Heart left ventricle (tissue), 16 donors: Measurements from ENCODE around the gene LCP2. TPM values are rescaled to one million over a fixed set of nuclear protein-coding genes. Genes with fewer than 3 reads are reported as not detected.

Source experiments
- ATAC-seq, 4 donors: fragments of 200-7000 bp; cut with Tn5 transposase; one replicate each; pipeline ENCODE4 v1.9.1; 2020 to 2022; ENCODE audit warnings: moderate library complexity in 4 of 4, mild to moderate bottlenecking in 3 of 4, moderate number of reproducible peaks in 1 of 4
- DNase-seq, 5 donors: peaks; one replicate each; pipeline ENCODE4 v3.0.0-alpha.2; 2020
- H3K27ac ChIP-seq, 12 donors: fragments of 200-600 bp; sonication (generic) in 4 of 12; one replicate each; pipeline versions ENCODE4 v1.5.0 to v1.8.0; 2016 to 2022; ENCODE audit warnings: mild to moderate bottlenecking in 2 of 12
- H3K27me3 ChIP-seq, 9 donors: fragments of 200-600 bp; sonication (generic) in 2 of 9; one replicate each; pipeline versions ENCODE4 v1.5.1 to v1.8.0; 2016 to 2022; ENCODE audit warnings: mild to moderate bottlenecking in 3 of 9
- H3K36me3 ChIP-seq, 9 donors: fragments of 200-600 bp; sonication (generic) in 2 of 9; one replicate each; pipeline versions ENCODE4 v1.5.0 to v1.8.0; 2018 to 2022; ENCODE audit warnings: mild to moderate bottlenecking in 2 of 9
- H3K4me1 ChIP-seq, 12 donors: fragments of 200-600 bp; sonication (generic) in 4 of 12; one replicate each; pipeline versions ENCODE4 v1.5.0 to v1.8.0; 2016 to 2022; ENCODE audit warnings: mild to moderate bottlenecking in 3 of 12
- H3K4me3 ChIP-seq, 12 donors: fragments of 200-600 bp; sonication (generic) in 4 of 12; one replicate each; pipeline versions ENCODE4 v1.5.0 to v1.8.0; 2017 to 2022; ENCODE audit warnings: mild to moderate bottlenecking in 9 of 12, moderate library complexity in 4 of 12
- H3K9me3 ChIP-seq, 12 donors: fragments of 200-600 bp; sonication (generic) in 4 of 12; one replicate each; pipeline versions ENCODE4 v1.5.0 to v1.8.0; 2016 to 2022; ENCODE audit warnings: mild to moderate bottlenecking in 1 of 12
- CTCF ChIP-seq, 12 donors: fragments of 200-600 bp; sonication (generic) in 4 of 12; IDR thresholded peaks; one replicate each; pipeline versions ENCODE4 v1.5.0 to v1.8.0; 2018 to 2022; ENCODE audit warnings: antibody characterized with exemption in 12 of 12, mild to moderate bottlenecking in 5 of 12
- POLR2A ChIP-seq, 2 donors: fragments of 450-650 bp; IDR thresholded peaks; one replicate each; pipeline ENCODE4 v1.6.1; 2017; ENCODE audit warnings: antibody characterized with exemption in 2 of 2, mild to moderate bottlenecking in 2 of 2, moderate library complexity in 2 of 2
- WGBS, 4 donors: extraction: QIAGEN DNeasy Blood & Tissue Kit in 2 of 4; methylation state at CpG; one replicate each; pipeline versions ENCODE4 v1.1.5 to v1.1.7; 2013 to 2018; 5-methylcytosine and 5-hydroxymethylcytosine counted together
- intact Hi-C, 10 donors: fragments of 100-400 bp; cut with DNase I; formaldehyde crosslinking; loops; one replicate each; pipeline versions ENCODE4 v1.11.1 to v1.14.2; 2022
- polyA plus RNA-seq, 2 donors: library from polyadenylated mRNA; stranded (reverse); fragments of 200-250 nt; gene quantifications; one replicate each; pipeline ENCODE4 v1.2.3, GENCODE V29; 2013
- total RNA-seq, 9 donors: library from RNA; depleted of rRNA in 2 of 9; stranded (reverse); fragments of >200 nt in 2 of 9; fragmentation: NEBNext Ultra II Directional in 3 of 9; extraction: Animal tissue kit (Norgen Biotek cat#: 25700) in 3 of 9; gene quantifications; one replicate each; pipeline versions ENCODE4 v1.1.0 to v1.2.4, GENCODE V29; 2016 to 2023
- donor health status: ischemic (EF 13 %, LVEDD 7.1; RV severe dilation, severe dysfunction).
- donor health status: healthy with polysubstance abuse.
- donor health status: DM: no; HTN: yes; CAD: no.
- donor health status: DM: no; HTN: no; CAD: no.
- donor health status: ischemic (EF 25% LVEDD 6.9; RV normal size, moderate dysfunction).
- donor health status: ischemic (EF 25% LVEDD 5.7; RV mildly dilated, moderate dysfunction).
- donor health status: healthy.
- donor health status: DM: yes; HTN: yes; CAD: no.
- donor health status: ischemic (EF 35%, LVEDD 5.7; RV mildly dilated, moderate dysfunction).
- donor health status: nonischemic (EF 11% LVEDD 7.7; RV severe dilation, severe dysfunction).
- donor health status: DM: yes; HTN: yes; CAD: no.
- donor health status: PGD.
- donor health status: ischemic (EF 29% LVEDD 5.4; RV normal size, mild dysfunction).
- donor health status: nonischemic (EF 23%, LVEDD 6.1; RV moderate dilation, normal function).

The LCP2 gene
- total and polyA plus RNA-seq, 11 donors: 2.2 to 73.7 (median 4.6) TPM

- WGBS, 4 donors: 60 to 74% (median 68%) methylated on average over 3 of the region's 3 CpGs
- DNase-seq (no peak), ATAC-seq (no peak)
- Histone ChIP-seq H3K9me3 (no peaks in the 10 kb centered on the region), H3K4me1 (no peaks in the 10 kb centered on the region), H3K4me3 (no peak overlapping the region), H3K36me3 (no peaks in the 10 kb centered on the region), H3K27me3 (no peaks in the 10 kb centered on the region), H3K27ac (no peak overlapping the region)
- TF ChIP-seq CTCF (IDR thresholded peaks at IDR 0.05): no peak
- TF ChIP-seq POLR2A (IDR thresholded peaks at IDR 0.05): no peak
- intact Hi-C loops: no loop called here
Measured at GRCh38 chr5:170235876-170236864, 61.4 kb downstream of the LCP2 start.

GRCh38 chr5:170233358-170233892 is 64.2 kb downstream of the LCP2 start:
- DNase-seq (no peak), ATAC-seq (no peak)
- H3K4me1 ChIP-seq: no peaks in the 10 kb centered on the region
- no peak overlapping the region for H3K27ac ChIP-seq
- no peaks in the 10 kb centered on the region for H3K27me3 ChIP-seq
- H3K9me3 ChIP-seq: no peaks in the 10 kb centered on the region
- H3K36me3 ChIP-seq: no peaks in the 10 kb centered on the region
- intact Hi-C loops: loop anchor here in 1 of 10 donors (5.0 kb wide), 1 partner anchor 114 kb away; no protein-coding TSS in a partner anchor
- no peak for TF ChIP-seq POLR2A (IDR thresholded peaks at IDR 0.05)
- TF ChIP-seq CTCF (IDR thresholded peaks at IDR 0.05): no peak
- WGBS, 4 donors: 94 to 96% (median 96%) methylated on average over 10 to 18 of the region's 18 CpGs
- H3K4me3 ChIP-seq: peak overlapping the region in 1 of 12 donors; percentile 47

- ATAC-seq (no peak), DNase-seq (no peak)
- H3K27ac ChIP-seq: no peak within 1 kb of the TSS
- no peaks in the 10 kb centered on the region for H3K4me1 ChIP-seq
- peak within 1 kb of the TSS in 1 of 12 donors; percentile 47 for H3K4me3 ChIP-seq
- TF ChIP-seq POLR2A (IDR thresholded peaks at IDR 0.05) (no peak), CTCF (IDR thresholded peaks at IDR 0.05) (no peak)
- WGBS, 4 donors: 88 to 95% (median 92%) methylated on average over 17 to 27 of the region's 27 CpGs
- intact Hi-C loops: loop anchor here in 1 of 10 donors (5.0 kb wide), 1 partner anchor 115 kb away; no protein-coding TSS in a partner anchor
- H3K27me3 ChIP-seq: no peaks in the 10 kb centered on the region
- H3K36me3 ChIP-seq: no peaks in the 10 kb centered on the region
- no peaks in the 10 kb centered on the region for H3K9me3 ChIP-seq
Measured at GRCh38 chr5:170232786-170233185, 64.8 kb downstream of the LCP2 start, which contains the start of gene C5orf58. Gene C5orf58 (plus strand): TSS chr5:170232985. CDS start chr5:170234977, 1,992 bp downstream.
